Activated CD8-positive, alpha-beta T cell treated with anti-CD3 and anti-CD28 coated beads for 36 hours (primary cell): ENCODE data around the gene ERC2. TPM values are rescaled to one million over a fixed set of nuclear protein-coding genes. Genes with fewer than 3 reads are reported as not detected.

Experiments
- ATAC-seq: fragments of 200-7000 bp; cut with Tn5 transposase; one replicate; pipeline ENCODE4 v1.10.0; 2021; ENCODE audit warnings: mild to moderate bottlenecking, moderate library complexity
- CTCF ChIA-PET: fragments of 350-600 bp; sonication (Branson Sonifier 250); formaldehyde crosslinking; loops from one replicate; lab custom pipeline; 2021; ENCODE audit warnings: antibody characterized with exemption; lab: Charles Lee
- POLR2A ChIA-PET: fragments of 350-600 bp; sonication (Branson Sonifier 250); formaldehyde crosslinking; loops from one replicate; lab custom pipeline; 2021; ENCODE audit warnings: antibody characterized with exemption; lab: Charles Lee
- DNase-seq: peaks from one replicate; pipeline ENCODE4 v3.0.0-alpha.2; 2020
- H3K27ac Mint-ChIP-seq: one replicate; pipeline ENCODE4 v1.8.0; 2021; ENCODE audit warnings: mild to moderate bottlenecking, mixed read lengths
- H3K27me3 Mint-ChIP-seq: one replicate; pipeline ENCODE4 v1.8.0; 2021; ENCODE audit warnings: mixed read lengths
- H3K36me3 Mint-ChIP-seq: one replicate; pipeline ENCODE4 v1.8.0; 2021; ENCODE audit warnings: low read depth, mixed read lengths
- H3K4me1 Mint-ChIP-seq: one replicate; pipeline ENCODE4 v1.8.0; 2021; ENCODE audit warnings: low read depth, mixed read lengths
- H3K4me3 Mint-ChIP-seq: one replicate; pipeline ENCODE4 v1.8.0; 2021; ENCODE audit warnings: mild to moderate bottlenecking, moderate library complexity, mixed read lengths
- H3K9me3 Mint-ChIP-seq: one replicate; pipeline ENCODE4 v1.8.0; 2021; ENCODE audit warnings: mixed read lengths
- intact Hi-C: fragments of 100-400 bp; cut with micrococcal nuclease; formaldehyde crosslinking; loops from one replicate; pipeline ENCODE4 v1.10.0; 2022
- total RNA-seq, 2 experiments: library from RNA; stranded (reverse); gene quantifications; one replicate each; pipeline ENCODE4 v1.2.3, GENCODE V29; 2021
- TF ChIP-seq, protein P1 (sequence below): fragments of 200-600 bp; IDR thresholded peaks from one replicate; pipeline ENCODE4 v1.8.0; 2022; ENCODE audit warnings: antibody characterized with exemption, mild to moderate bottlenecking

ERC2 gene
- total RNA-seq, 2 experiments from 2014 or later: 0.18 to 0.52 TPM

GRCh38 chr3:56323986-56324420, 144.3 kb downstream of the ERC2 start:
- no peak for ATAC-seq
- Mint-ChIP-seq H3K9me3 (no peaks in the 10 kb centered on the region), H3K4me3 (no peak overlapping the region), H3K4me1 (no peaks in the 10 kb centered on the region), H3K27ac (no peak overlapping the region), H3K27me3 (peaks cover 9% of the 10 kb centered on the region), H3K36me3 (no peaks in the 10 kb centered on the region)
- intact Hi-C loops: no loop called here
- ChIA-PET CTCF (interaction anchor here (2.7 kb wide), 1 partner anchor 17 kb away, joined by 13 read pairs; no protein-coding TSS in a partner anchor), POLR2A (no interaction called here)
- DNase-seq: no peak
- TF ChIP-seq, protein P1, sequence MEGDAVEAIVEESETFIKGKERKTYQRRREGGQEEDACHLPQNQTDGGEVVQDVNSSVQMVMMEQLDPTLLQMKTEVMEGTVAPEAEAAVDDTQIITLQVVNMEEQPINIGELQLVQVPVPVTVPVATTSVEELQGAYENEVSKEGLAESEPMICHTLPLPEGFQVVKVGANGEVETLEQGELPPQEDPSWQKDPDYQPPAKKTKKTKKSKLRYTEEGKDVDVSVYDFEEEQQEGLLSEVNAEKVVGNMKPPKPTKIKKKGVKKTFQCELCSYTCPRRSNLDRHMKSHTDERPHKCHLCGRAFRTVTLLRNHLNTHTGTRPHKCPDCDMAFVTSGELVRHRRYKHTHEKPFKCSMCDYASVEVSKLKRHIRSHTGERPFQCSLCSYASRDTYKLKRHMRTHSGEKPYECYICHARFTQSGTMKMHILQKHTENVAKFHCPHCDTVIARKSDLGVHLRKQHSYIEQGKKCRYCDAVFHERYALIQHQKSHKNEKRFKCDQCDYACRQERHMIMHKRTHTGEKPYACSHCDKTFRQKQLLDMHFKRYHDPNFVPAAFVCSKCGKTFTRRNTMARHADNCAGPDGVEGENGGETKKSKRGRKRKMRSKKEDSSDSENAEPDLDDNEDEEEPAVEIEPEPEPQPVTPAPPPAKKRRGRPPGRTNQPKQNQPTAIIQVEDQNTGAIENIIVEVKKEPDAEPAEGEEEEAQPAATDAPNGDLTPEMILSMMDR: no peak

DNA sequence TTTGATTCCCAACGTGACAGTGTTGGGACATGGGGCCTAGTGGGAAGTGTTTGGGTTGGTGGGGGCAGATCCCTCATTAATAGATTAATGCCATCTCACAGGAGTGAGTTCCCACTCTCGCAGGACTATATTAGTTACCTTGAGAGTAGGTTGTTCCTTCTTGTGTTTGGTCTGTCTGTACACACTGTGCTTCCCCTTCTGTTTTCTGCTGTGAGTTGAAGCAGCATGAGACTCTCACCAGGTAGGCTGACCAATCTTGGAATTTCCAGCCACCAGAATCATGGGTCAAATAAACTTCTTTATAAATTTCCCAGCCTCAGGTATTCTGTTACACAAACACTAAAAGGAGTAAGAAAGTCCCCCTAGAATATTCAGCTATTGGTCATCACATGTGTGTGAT, 145.4 kb downstream of the ERC2 start:
- Mint-ChIP-seq H3K4me3 (no peak overlapping the region), H3K27ac (no peak overlapping the region), H3K9me3 (no peaks in the 10 kb centered on the region), H3K36me3 (no peaks in the 10 kb centered on the region), H3K4me1 (no peaks in the 10 kb centered on the region), H3K27me3 (peaks cover 9% of the 10 kb centered on the region)
- TF ChIP-seq, protein P1: no peak
- ChIA-PET CTCF (interaction anchor here (2.7 kb wide), 1 partner anchor 18 kb away, joined by 13 read pairs; no protein-coding TSS in a partner anchor), POLR2A (no interaction called here)
- no peak for DNase-seq
- no peak for ATAC-seq
- intact Hi-C loops: no loop called here

DNA sequence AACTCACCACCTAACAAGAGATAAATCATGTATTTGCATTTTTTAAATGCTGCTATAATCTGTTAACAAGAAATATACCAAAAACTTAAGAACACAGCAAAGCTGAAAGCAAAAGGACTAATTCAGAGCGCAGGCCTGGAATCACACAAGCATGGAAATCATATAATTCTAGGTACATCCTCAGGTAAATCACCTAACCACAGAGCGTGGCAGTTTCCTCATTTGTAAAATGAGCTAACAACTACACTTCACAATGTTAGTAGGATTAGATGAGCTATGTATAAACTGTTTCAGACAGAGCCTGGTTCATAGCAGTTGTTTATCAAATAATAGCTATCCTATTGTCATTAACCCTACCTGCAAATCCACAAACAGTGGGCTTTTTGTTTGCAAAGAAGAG, 146.4 kb downstream of the ERC2 start:
- Mint-ChIP-seq H3K27ac (no peak overlapping the region), H3K4me1 (no peaks in the 10 kb centered on the region), H3K4me3 (no peak overlapping the region), H3K36me3 (no peaks in the 10 kb centered on the region), H3K9me3 (no peaks in the 10 kb centered on the region), H3K27me3 (peaks cover 10% of the 10 kb centered on the region)
- ChIA-PET CTCF (interaction anchor here (1.6 kb wide), 1 partner anchor 19 kb away, joined by 4 read pairs; no protein-coding TSS in a partner anchor), POLR2A (no interaction called here)
- TF ChIP-seq, protein P1: no peak
- ATAC-seq: no peak
- DNase-seq: no peak
- intact Hi-C loops: no loop called here

DNA sequence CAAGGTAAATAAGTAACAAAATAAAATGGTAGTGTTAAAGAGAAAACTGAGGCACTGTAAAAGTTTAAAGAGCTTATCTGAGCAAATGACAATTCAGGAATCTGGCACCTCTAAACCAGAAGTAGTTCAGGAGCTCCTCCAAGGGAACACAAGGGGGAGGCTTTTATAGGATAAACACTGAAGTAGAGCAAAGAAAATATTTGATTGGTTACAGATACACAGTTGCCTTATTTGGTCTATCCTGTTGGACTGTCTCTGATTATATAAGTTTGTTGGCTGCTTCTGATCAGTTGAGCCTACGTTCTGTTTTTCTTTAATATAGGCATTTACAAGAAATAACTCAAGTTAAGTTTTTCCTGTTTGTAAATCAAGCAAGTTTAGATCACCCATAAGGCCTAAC, 146.9 kb downstream of the ERC2 start:
- CTCF ChIA-PET: interaction anchor here (0.8 to 1.6 kb wide), 2 partner anchors 18 to 20 kb away, joined by 3 to 4 read pairs; no protein-coding TSS in a partner anchor
- TF ChIP-seq, protein P1: no peak
- intact Hi-C loops: no loop called here

GRCh38 chr3:56320883-56321282, 147.4 kb downstream of the ERC2 start:
- peaks cover 12% of the 10 kb centered on the region for H3K27me3 Mint-ChIP-seq
- DNase-seq: no peak
- no peak overlapping the region for H3K4me3 Mint-ChIP-seq
- no peak for ATAC-seq
- intact Hi-C loops: no loop called here
- H3K9me3 Mint-ChIP-seq: no peaks in the 10 kb centered on the region
- POLR2A ChIA-PET: no interaction called here
- no peaks in the 10 kb centered on the region for H3K4me1 Mint-ChIP-seq
- no peaks in the 10 kb centered on the region for H3K36me3 Mint-ChIP-seq
- TF ChIP-seq, protein P1: no peak
- CTCF ChIA-PET: interaction anchor here (0.8 to 1.6 kb wide), 2 partner anchors 18 to 20 kb away, joined by 3 to 4 read pairs; no protein-coding TSS in a partner anchor
- no peak overlapping the region for H3K27ac Mint-ChIP-seq

More for the DNA sequence above, 146.9 kb downstream of the ERC2 start:
- no peak for DNase-seq
- H3K36me3 Mint-ChIP-seq: no peaks in the 10 kb centered on the region
- peaks cover 12% of the 10 kb centered on the region for H3K27me3 Mint-ChIP-seq
- POLR2A ChIA-PET: no interaction called here
- H3K27ac Mint-ChIP-seq: no peak overlapping the region
- no peak overlapping the region for H3K4me3 Mint-ChIP-seq
- H3K4me1 Mint-ChIP-seq: no peaks in the 10 kb centered on the region
- ATAC-seq: no peak
- no peaks in the 10 kb centered on the region for H3K9me3 Mint-ChIP-seq
